A549 (cell line): ENCODE data around the gene ULK2.

Experiments used
- CEBPB ChIP-seq, 2 experiments: fragments of >200 bp in 1 of 2; sonication (Bioruptor Twin) in 1 of 2; formaldehyde crosslinking in 1 of 2; IDR thresholded peaks; 2 replicates each; pipeline ENCODE4 v1.6.1; 2012 to 2016
- MAZ ChIP-seq: fragments of 150-350 bp; IDR thresholded peaks from 2 replicates; pipeline ENCODE4 v1.6.1; 2014; ENCODE audit warnings: antibody characterized with exemption, low read depth, low read length, borderline replicate concordance
- POLR2A ChIP-seq: IDR thresholded peaks from 2 replicates; pipeline ENCODE4 v1.6.1; 2012; ENCODE audit warnings: mild to moderate bottlenecking, low read length
- RAD21 ChIP-seq, 2 experiments: fragments of >200 bp in 1 of 2; sonication (Bioruptor Twin) in 1 of 2; formaldehyde crosslinking in 1 of 2; IDR thresholded peaks in 1 of 2; conservative IDR thresholded peaks in 1 of 2; 2 replicates in 1 of 2; 3 replicates in 1 of 2; pipeline ENCODE4 v1.6.1; 2012 to 2018; ENCODE audit warnings: inconsistent platforms in 1 of 2
- TF ChIP-seq, protein P1 (sequence below): fragments of >200 bp; sonication (Bioruptor Twin); formaldehyde crosslinking; IDR thresholded peaks from 3 replicates; pipeline ENCODE4 v1.5.1; 2016

DNA sequence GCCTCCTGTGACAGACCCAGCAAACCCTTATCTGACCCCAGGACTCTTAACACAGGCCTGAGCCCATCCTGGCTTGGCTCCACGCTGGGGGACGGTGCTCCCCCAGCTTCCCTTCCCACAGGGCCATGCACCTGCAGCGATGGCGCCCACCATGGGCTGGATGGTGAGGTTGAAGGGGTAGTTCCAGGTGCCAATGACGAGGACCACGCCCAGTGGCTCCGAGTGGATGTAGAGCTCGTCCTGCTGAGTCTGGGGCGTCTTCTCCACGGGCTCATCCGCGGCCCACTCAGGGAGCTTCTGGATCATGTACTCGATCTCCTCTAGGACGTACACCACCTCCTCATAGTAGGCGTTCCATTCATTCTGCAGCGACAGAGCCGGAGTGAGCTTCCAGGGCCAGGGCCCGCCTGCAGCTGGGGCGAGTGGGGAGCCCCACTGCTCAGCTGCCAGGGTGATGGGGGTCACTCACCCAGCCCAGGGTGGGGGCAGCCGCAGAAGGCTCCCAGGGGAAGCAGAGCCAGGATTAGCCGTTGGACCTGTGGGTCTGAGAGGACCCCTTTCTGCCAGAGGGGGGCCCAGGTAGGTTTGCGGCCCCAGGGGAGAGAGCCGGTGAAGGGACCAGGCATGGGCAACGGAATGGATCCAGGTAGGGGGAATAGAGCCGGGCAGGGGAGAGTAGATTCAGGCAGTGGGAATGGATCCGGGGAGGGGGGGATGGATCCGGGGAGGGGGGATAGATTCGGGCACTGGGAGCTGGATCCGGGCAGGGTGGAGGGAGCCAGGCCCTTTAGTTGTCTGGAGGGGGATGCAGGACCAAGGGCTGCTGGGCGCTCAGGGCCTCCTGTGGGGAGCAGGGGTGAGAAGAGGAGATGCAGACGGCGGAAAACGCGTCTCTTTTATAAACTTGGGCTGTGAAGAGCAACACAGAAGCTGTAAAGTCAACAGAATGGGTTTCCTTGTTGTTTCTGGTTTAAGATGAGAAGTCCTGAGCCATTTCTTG is 124.3 kb downstream of the ULK2 start:
- TF ChIP-seq, protein P1, sequence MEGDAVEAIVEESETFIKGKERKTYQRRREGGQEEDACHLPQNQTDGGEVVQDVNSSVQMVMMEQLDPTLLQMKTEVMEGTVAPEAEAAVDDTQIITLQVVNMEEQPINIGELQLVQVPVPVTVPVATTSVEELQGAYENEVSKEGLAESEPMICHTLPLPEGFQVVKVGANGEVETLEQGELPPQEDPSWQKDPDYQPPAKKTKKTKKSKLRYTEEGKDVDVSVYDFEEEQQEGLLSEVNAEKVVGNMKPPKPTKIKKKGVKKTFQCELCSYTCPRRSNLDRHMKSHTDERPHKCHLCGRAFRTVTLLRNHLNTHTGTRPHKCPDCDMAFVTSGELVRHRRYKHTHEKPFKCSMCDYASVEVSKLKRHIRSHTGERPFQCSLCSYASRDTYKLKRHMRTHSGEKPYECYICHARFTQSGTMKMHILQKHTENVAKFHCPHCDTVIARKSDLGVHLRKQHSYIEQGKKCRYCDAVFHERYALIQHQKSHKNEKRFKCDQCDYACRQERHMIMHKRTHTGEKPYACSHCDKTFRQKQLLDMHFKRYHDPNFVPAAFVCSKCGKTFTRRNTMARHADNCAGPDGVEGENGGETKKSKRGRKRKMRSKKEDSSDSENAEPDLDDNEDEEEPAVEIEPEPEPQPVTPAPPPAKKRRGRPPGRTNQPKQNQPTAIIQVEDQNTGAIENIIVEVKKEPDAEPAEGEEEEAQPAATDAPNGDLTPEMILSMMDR, result no peak
- TF ChIP-seq RAD21 (conservative IDR thresholded peaks at IDR 0.05 in 1 of 2, IDR thresholded peaks at IDR 0.05 in 1 of 2) (no peak), POLR2A (no peak), MAZ (no peak), CEBPB (IDR thresholded peaks at IDR 0.05) (no peak)
